ENCODE measurements around the gene ALOX5AP. TPM values are rescaled to one million over a fixed set of nuclear protein-coding genes. Genes with fewer than 3 reads are reported as not detected.

The ALOX5AP gene
- total RNA-seq, 4 donors from 2014 or later = 14.8 to 48.2 (median 17.2) TPM

GRCh38 chr13:30725326-30726085, 9.8 kb upstream of the ALOX5AP start:
- no peak for TF ChIP-seq EP300 (IDR thresholded peaks at IDR 0.05)
- no peak for TF ChIP-seq CTCF (IDR thresholded peaks at IDR 0.05)
- no peak for TF ChIP-seq POLR2AphosphoS5 (IDR thresholded peaks at IDR 0.05)
- no peak for DNase-seq (ENCODE audit: extremely low spot score)
- no peaks in the 10 kb centered on the region for H3K27me3 ChIP-seq
- peaks cover 0 to 26% (median 4%) of the 10 kb centered on the region in 4 donors for H3K4me1 ChIP-seq
- H3K4me3 ChIP-seq = no peak overlapping the region
- H3K27ac ChIP-seq (replicated peaks in 1 of 4) = no peak overlapping the region
- 86% methylated on average over 2 of the region's 2 CpGs for WGBS
- no peaks in the 10 kb centered on the region for H3K36me3 ChIP-seq
- H3K9me3 ChIP-seq = no peaks in the 10 kb centered on the region
- intact Hi-C loops (cut with DNase I) = no loop called here

- no peak for DNase-seq (ENCODE audit: extremely low spot score)
- Histone ChIP-seq H3K4me3 (no peak overlapping the region), H3K27me3 (no peaks in the 10 kb centered on the region), H3K36me3 (no peaks in the 10 kb centered on the region), H3K9me3 (no peaks in the 10 kb centered on the region), H3K27ac (replicated peaks in 1 of 4) (no peak overlapping the region), H3K4me1 (peaks cover 0 to 30% (median 4%) of the 10 kb centered on the region in 4 donors)
- intact Hi-C loops (cut with DNase I) = no loop called here
- TF ChIP-seq POLR2AphosphoS5 (IDR thresholded peaks at IDR 0.05) (no peak), EP300 (IDR thresholded peaks at IDR 0.05) (no peak), POLR2A (IDR thresholded peaks at IDR 0.05; ENCODE audit: low read depth) (no peak), CTCF (IDR thresholded peaks at IDR 0.05) (no peak)
- WGBS = 92% methylated on average over 1 of the region's 1 CpG
Observed at GRCh38 chr13:30726192-30726591, 9.2 kb upstream of the ALOX5AP start.

- intact Hi-C loops (cut with DNase I) = no loop called here
- 76% methylated on average over 6 of the region's 6 CpGs for WGBS
- peaks cover 0 to 39% (median 7%) of the 10 kb centered on the region in 4 donors for H3K4me1 ChIP-seq
Observed at GRCh38 chr13:30727491-30728355, 7.6 kb upstream of the ALOX5AP start.

GRCh38 chr13:30729801-30730200, 5.5 kb upstream of the ALOX5AP start:
- Histone ChIP-seq H3K4me3 (no peak overlapping the region), H3K4me1 (peaks cover 0 to 39% (median 7%) of the 10 kb centered on the region in 4 donors), H3K36me3 (no peaks in the 10 kb centered on the region), H3K27me3 (no peaks in the 10 kb centered on the region), H3K27ac (replicated peaks in 1 of 4) (no peak overlapping the region), H3K9me3 (no peaks in the 10 kb centered on the region)
- TF ChIP-seq CTCF (IDR thresholded peaks at IDR 0.05) = no peak
- no peak for TF ChIP-seq POLR2AphosphoS5 (IDR thresholded peaks at IDR 0.05)
- TF ChIP-seq EP300 (IDR thresholded peaks at IDR 0.05) = no peak
- no peak for TF ChIP-seq POLR2A (IDR thresholded peaks at IDR 0.05; ENCODE audit: low read depth)
- DNase-seq (ENCODE audit: extremely low spot score) = no peak
- intact Hi-C loops (cut with DNase I) = no loop called here
- WGBS = 97% methylated on average over 8 of the region's 8 CpGs

More at GRCh38 chr13:30727491-30728355, 7.6 kb upstream of the ALOX5AP start:
- H3K27ac ChIP-seq (replicated peaks in 1 of 4) = no peak overlapping the region
- H3K9me3 ChIP-seq = no peaks in the 10 kb centered on the region
- no peaks in the 10 kb centered on the region for H3K36me3 ChIP-seq
- H3K4me3 ChIP-seq = no peak overlapping the region
- DNase-seq (ENCODE audit: extremely low spot score) = no peak
- no peaks in the 10 kb centered on the region for H3K27me3 ChIP-seq
- TF ChIP-seq POLR2A (IDR thresholded peaks at IDR 0.05; ENCODE audit: low read depth) (no peak), POLR2AphosphoS5 (IDR thresholded peaks at IDR 0.05) (no peak)

- no peak overlapping the region for H3K27ac ChIP-seq (replicated peaks in 1 of 4)
- H3K4me1 ChIP-seq = peaks cover 0 to 39% (median 7%) of the 10 kb centered on the region in 4 donors
- no peak for TF ChIP-seq EP300 (IDR thresholded peaks at IDR 0.05)
- TF ChIP-seq POLR2A (IDR thresholded peaks at IDR 0.05; ENCODE audit: low read depth) = no peak
- TF ChIP-seq POLR2AphosphoS5 (IDR thresholded peaks at IDR 0.05) = no peak
- no peak for TF ChIP-seq CTCF (IDR thresholded peaks at IDR 0.05)
- no peaks in the 10 kb centered on the region for H3K27me3 ChIP-seq
- H3K36me3 ChIP-seq = no peaks in the 10 kb centered on the region
- WGBS = 60% methylated on average over 1 of the region's 7 CpGs
- no peak for DNase-seq (ENCODE audit: extremely low spot score)
- intact Hi-C loops (cut with DNase I) = no loop called here
- no peaks in the 10 kb centered on the region for H3K9me3 ChIP-seq
- H3K4me3 ChIP-seq = no peak overlapping the region
Observed at GRCh38 chr13:30730526-30730925, 4.8 kb upstream of the ALOX5AP start.
